Measurements from ENCODE around the gene SETD4.

SETD4 gene

DNA sequence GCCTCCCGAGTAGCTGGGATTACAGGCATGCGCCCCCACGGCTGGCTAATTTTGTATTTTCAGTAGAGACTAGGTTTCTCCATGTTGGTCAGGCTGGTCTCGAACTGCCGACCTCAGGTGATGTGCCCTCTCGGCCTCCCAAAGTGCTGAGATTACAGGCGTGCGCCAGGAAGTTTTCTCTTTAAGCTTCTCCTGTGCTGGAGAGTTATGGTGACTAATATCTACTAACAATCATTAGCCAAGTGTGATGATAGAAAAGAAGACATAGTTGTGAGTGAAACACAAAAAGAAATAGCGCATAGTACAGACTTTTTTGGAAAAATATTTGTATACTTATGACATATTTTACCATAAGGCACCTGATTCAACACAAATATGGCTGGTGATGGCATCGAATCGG, 56.5 kb downstream of the SETD4 start:
- no peak for DNase-seq

DNA sequence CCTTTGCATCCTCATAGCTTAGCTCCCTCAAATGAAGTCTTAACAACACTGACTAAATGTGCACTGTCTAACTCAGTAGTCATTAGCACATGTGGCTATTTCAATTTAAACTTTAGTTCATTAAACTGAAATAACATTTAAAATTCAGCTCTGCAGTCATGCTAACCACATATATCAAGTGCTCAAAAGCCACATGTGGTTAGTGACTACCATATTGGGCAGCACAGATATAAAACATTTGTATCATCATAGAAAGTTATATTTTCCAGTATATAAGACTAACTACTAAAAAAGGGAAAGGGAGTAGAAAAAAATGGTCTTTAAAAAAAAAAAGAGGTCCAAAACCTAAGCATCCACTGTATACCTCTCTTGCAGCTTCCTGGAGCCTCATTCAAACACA, 64.1 kb downstream of the SETD4 start:
- DNase-seq, result no peak

DNA sequence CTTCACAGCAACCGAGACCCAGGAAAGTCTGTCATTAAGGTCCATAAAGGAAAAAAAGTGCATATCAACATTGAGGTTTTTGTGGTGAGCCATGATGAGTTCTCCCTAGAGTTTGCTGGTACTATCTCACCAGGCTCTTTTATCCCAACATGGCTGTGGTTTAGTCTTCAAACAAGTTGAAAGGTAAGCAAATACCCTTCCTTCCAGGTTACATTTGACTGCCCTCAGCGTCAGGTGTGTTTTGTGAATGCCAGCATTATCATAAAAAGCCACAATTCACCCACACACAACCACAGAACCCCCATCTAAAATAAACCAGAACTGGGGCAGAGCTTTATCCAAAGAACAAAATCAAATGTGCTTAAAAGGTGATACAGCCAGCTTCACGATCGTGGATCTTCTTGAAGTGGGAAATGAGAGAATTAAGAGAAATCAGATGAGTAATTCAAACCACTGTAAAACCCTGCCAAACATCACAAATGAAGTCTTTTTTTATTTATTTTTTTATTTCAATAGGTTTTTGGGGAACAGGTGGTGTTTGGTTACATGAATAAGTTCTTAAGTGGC, 64.7 kb downstream of the SETD4 start:
- peak; percentile 28 for DNase-seq

DNA sequence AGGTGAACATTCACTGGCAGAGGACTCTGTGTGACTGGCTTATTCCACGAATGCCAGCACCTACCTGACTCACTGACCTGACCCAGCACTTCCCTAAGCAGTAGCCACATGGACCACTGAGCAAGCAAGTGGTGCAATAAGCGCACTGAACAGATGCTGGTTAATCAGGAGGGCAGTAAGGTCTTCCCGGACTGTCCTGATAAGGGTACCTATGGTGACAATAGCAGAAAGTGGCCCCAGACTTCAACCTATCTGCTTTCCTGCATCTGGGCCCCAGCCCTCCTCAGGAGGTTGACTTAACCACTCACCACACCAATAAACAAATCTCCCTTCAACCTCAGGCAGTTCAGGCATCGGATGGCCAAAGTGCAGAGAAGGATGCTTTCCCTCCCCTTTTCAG, 65.7 kb downstream of the SETD4 start:
- no peak for DNase-seq

DNA sequence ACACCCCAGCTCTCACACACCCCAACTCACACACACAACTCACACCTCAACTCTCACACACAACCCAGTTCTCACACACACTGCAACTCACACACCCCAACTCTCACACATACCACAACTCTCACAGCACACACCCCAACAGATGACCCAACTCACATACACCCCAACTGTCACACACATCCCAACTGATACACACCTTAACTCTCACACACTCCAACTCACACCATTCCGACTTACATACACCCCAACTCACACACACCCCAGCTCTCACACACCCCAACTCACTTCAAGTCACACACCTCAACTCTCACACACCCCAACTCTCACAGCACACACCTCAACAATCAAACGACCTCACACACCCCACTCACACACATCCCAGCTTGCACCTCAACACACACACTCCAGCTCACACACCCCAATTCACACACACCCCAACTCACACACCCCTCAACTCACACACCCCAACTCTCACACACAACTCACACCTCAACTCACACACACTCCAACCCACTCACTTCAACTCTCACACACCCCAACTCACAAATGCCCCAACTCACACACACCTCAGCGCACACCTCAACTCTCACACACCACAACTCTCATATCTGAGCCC, 66.3 kb downstream of the SETD4 start:
- no peak for DNase-seq

DNA sequence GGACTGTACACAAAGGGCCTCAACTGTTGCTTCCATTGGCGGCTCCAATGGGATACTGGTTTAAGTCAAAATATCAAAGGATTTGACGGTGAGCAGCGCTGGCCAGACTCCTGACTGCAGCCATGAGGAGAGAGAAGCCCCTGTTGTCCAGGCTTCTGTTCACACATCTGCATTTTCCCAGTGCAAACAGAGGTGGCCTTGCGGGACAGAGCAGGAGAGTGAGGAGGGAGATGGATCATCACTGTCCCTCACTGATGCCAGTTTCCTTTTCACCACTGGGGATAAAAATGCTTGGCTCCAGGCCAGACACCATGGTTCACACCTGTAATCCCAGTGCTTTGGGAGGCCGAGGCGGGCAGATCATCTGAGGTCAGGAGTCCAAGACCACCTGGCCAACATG, 69.2 kb downstream of the SETD4 start:
- DNase-seq, result no peak

DNA sequence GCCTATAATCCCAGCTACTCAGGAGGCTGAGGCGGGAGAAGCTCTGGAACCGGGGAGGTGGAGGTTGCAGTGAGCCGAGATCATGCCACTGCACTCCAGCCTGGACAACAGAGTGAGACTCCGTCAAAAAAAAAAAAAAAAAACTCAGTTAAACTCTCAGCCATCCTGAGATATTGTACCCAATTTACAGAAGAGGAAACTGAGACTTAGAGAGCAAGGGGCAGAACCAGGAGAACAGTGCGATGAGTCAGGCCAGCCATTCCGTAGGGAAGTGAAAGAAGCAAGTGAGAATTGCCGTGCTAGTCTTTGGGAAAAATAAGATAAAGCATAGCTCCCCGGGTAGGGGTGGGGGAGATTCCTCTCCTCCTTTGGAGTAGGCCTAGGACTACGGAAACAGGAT, 69.7 kb downstream of the SETD4 start:
- DNase-seq, result no peak

DNA sequence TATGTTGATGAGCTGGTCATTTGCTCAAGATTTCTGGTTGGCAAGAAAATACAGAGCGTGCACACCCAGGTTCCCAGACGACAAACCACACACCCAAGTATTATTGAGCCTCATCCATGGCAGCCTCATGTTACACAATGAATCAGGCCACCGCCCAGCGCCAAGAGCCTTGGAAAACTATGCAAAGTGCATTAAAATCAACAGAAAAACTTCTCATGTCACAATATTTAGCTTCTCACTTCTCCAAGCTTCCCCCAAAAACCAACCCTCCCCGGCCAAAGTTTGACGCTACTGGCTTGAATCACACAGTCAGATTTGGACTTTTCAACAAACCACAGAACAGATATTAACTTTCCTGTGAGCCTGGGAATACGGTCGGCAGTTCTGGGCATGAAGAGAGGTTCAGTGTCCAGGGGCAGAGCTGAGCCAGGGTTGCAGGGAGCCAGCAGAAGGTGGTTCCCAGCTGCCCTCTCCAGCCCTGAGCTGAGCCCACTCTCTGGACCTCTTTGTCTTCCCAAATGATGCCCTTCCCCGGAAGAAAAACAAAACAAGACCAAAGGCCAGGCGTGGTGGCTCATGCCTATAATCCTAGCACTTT, 71.1 kb downstream of the SETD4 start:
- DNase-seq, result no peak

DNA sequence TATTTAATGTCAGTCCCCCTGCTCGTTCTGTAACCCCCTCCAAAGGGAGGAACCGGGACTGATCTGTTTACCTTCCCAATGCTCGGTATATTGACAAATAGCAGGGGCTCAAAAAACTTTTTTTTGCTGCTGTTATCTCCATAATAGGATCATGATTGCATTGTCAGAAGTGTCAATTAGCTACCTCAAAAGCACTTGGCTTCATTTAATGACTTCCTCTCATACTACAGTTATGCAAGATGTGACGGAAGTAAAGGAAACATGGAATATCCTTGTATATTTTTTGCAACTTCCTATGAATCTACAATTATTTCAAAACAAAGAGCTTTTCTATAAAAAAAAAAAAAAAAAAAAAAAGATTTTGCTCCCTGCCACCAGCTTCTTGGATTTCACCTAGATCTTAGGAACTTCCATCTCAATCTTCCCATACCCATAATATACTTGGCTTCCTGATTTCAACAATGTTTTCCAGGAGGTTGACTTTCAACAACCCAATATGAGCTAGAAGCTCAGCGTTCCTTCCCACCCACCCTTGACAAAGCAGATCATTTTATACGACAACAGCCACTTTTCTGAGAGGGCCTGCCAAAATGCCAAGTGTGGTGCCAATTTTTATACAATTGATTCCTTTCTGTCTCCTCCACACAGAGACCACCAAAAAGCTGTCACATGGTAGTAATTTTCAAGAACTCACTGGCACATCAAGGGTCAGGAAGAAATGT, 71.7 kb downstream of the SETD4 start:
- DNase-seq, result no peak

DNA sequence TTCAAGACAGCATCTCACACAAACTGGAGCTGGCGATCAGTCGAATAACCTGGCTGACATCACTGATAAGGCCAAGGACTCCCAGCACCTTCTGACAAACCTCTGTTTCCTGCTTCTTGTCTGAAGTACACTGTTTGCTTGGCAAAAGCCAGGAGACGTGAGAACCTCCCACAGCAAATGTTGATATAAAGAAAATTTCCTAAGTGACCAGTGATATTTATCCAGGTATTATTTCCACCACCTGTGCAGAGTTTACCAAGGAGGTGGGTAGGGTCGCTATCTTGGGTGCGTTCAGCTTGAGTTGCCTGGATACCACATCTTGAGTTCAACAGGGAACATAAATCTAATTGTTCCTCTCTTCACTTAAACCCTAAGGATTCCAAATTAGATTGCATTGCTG, 72.9 kb downstream of the SETD4 start:
- no peak for DNase-seq

DNA sequence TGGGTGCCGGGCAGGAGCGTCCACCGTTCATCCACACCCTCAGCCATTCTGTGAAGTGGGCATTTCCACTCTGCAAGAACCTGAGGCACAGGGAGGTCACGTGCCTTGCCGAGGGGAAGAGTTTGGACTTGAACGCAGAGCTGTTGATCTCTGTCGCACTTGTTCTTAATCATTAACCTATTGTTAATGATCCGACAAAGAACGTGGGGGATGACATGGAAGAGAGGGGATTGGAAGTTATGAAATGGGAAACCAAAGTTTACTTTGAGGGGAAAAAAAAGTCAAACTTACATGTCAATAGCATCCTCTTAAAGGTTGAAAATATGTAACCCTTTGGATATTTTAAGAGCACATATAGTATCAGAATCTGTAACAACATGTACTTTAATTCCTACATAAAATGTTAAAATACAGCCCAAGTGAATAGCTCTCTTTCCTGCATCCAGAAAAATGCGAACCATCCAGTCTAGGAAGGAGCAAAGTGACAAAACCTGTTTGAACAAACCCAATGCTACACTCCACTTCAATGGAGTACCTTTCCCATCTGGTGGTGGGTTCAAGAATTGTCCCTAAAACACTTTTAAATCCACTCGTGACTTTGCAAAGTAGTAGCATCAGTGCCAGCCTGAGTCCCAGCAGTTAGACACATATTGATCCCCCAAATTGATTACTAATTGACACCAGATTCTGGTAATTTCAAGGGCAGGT, 75.5 kb downstream of the SETD4 start:
- DNase-seq, result peak; percentile 47

Data from DMS53 (cell line).